LNCAP (cell line): ENCODE results near the gene SLC5A1.

Experiments
- CTCF ChIP-seq: fragments of 450-650 bp; IDR thresholded peaks from 2 replicates; pipeline ENCODE4 v1.5.1; 2017; ENCODE audit warnings: mild to moderate bottlenecking

Gene SLC5A1

DNA sequence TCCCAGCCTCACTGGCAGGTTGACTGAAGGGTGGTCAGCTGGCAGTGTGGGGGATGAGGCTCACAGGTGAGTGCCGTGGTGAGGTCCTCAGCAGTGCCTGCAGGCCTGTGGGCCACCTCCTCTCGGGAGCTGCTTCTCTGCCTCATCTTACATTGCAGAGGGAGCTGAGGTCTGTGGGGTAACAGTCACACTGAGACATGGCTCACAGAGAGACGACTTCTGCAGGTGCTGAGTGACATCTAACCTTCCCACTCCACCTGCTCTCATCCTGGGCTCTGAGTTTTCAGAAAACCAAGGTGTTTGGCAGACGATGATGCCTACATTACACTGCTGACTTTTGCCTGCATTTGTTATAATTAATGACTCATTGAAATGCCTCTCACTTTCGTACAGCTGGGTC lies 8.8 kb upstream of the SLC5A1 start:
- TF ChIP-seq CTCF = no peak

- no peak for TF ChIP-seq CTCF
Measured at GRCh38 chr22:32037236-32037635, 5.8 kb upstream of the SLC5A1 start.

- no peak for TF ChIP-seq CTCF
Measured at GRCh38 chr22:32040324-32040904, 2.6 kb upstream of the SLC5A1 start.

GRCh38 chr22:32043391-32043790 lies 330 bp downstream of the SLC5A1 start:
- TF ChIP-seq CTCF = no peak

GRCh38 chr22:32044477-32044876 lies 1.4 kb downstream of the SLC5A1 start:
- TF ChIP-seq CTCF = no peak

- no peak for TF ChIP-seq CTCF
Measured at GRCh38 chr22:32044913-32045312, 1.9 kb downstream of the SLC5A1 start.

DNA sequence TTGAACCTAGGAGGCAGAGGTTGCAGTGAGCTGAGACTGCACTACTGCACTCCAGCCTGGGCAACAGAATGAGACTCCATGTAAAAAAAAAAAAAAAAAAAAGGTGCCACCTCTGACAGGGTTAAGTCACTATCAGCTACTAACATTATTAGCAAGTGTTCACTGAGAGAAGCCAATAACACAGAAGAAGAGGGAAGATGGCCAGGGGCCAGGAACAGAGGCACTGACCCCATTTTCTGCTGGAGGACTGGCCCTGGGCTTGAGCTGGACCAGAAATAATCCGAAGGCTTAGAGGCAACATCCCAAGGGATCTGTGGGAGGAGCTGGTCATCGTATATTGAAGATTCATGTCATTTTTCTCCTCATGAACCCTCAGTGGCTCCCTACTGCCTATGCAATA lies 5.0 kb downstream of the SLC5A1 start:
- no peak for TF ChIP-seq CTCF
